GM12872 (cell line): ENCODE measurements around the gene TADA1.

ENCODE experiments used
- CTCF ChIP-seq: IDR thresholded peaks from 3 replicates; pipeline ENCODE4 v1.5.1; 2011; ENCODE audit warnings: low read depth, mild to moderate bottlenecking, low read length, moderate library complexity; ENCODE audit not compliant: insufficient read depth

The TADA1 gene

GRCh38 chr1:166843322-166843721, 32.7 kb downstream of the TADA1 start:
- no peak for TF ChIP-seq CTCF

- TF ChIP-seq CTCF = no peak
These were observed 35.5 kb downstream of the TADA1 start for GRCh38 chr1:166840309-166841274.

- TF ChIP-seq CTCF = 0 out of 3 replicates have a peak, but pooled peaks have one; percentile 30
These were observed 36.3 kb downstream of the TADA1 start for GRCh38 chr1:166839600-166840308.

- TF ChIP-seq CTCF = no peak
These were observed 37.1 kb downstream of the TADA1 start, which contains the start of gene POGK for GRCh38 chr1:166838766-166839599. Gene POGK, plus strand, starts transcription at chr1:166839475. Its CDS starts 1,482 bp downstream, at chr1:166840957.

GRCh38 chr1:166836733-166837132, 39.3 kb downstream of the TADA1 start:
- no peak for TF ChIP-seq CTCF

GRCh38 chr1:166827426-166827825, 48.6 kb downstream of the TADA1 start:
- TF ChIP-seq CTCF = no peak
